ENCODE data around the gene GARNL3. TPM values are rescaled to one million over a fixed set of nuclear protein-coding genes. Genes with fewer than 3 reads are reported as not detected.

The GARNL3 gene
- total RNA-seq, 1 experiment from 2014 or later: 11.5 TPM

DNA sequence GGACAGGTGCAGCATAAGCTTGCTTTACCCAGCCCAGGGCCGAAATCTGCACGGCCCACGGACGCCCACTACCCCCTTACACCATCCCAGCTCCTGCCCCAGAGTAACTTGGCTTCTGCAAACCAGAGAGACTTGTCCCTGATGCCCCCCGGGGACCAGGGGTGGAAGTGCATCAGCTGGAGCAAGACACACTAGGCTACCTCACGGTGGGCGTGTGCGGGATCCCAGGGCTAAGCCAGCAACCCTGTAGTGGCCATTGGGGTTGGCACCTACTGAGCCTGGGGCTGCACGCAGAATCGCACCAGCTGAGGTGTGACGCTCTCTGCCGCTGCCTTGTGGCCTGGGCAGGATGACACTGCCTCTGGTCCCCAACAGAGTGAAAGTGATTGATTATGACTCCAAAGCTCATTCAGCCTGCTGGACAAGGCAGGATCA is 153.5 kb downstream of the GARNL3 start:
- intact Hi-C loops (cut with micrococcal nuclease; ENCODE audit: unreplicated experiment) (no loop called here), in situ Hi-C loops (cut with HindIII; ENCODE audit: low pct_unique_long_range_greater_than_20kb, low sequenced_read_pairs) (no loop called here)
- no TSS peak for BruUV-seq (replicated peaks)
- ChIA-PET POLR2A (no interaction called here), CTCF (no interaction called here)
- Histone ChIP-seq H3K27me3 (ENCODE audit: control insufficient read depth, insufficient read depth, low read length) (no peaks in the 10 kb centered on the region), H3K27ac (ENCODE audit: low read length) (no peak overlapping the region), H3K9me3 (ENCODE audit: control insufficient read depth, insufficient read depth, low read depth, low read length) (no peaks in the 10 kb centered on the region), H3K4me1 (ENCODE audit: control insufficient read depth, insufficient read depth, low read length) (peaks cover 14% of the 10 kb centered on the region), H3K4me3 (ENCODE audit: low read depth in 2 of 2, low read length in 2 of 2) (no peak overlapping the region), H3K36me3 (ENCODE audit: control insufficient read depth, insufficient read depth, low read length) (no peaks in the 10 kb centered on the region)
- ATAC-seq (peak; percentile 56), DNase-seq (ENCODE audit: low read depth, low spot score) (no peak)
- TF ChIP-seq CTCF (IDR thresholded peaks at IDR 0.05): no peak; the same call in 1 of the 2 replicates
- TF ChIP-seq POLR2AphosphoS5 (IDR thresholded peaks at IDR 0.05; ENCODE audit: low read depth, low read length): no peak
- TF ChIP-seq, protein P1, sequence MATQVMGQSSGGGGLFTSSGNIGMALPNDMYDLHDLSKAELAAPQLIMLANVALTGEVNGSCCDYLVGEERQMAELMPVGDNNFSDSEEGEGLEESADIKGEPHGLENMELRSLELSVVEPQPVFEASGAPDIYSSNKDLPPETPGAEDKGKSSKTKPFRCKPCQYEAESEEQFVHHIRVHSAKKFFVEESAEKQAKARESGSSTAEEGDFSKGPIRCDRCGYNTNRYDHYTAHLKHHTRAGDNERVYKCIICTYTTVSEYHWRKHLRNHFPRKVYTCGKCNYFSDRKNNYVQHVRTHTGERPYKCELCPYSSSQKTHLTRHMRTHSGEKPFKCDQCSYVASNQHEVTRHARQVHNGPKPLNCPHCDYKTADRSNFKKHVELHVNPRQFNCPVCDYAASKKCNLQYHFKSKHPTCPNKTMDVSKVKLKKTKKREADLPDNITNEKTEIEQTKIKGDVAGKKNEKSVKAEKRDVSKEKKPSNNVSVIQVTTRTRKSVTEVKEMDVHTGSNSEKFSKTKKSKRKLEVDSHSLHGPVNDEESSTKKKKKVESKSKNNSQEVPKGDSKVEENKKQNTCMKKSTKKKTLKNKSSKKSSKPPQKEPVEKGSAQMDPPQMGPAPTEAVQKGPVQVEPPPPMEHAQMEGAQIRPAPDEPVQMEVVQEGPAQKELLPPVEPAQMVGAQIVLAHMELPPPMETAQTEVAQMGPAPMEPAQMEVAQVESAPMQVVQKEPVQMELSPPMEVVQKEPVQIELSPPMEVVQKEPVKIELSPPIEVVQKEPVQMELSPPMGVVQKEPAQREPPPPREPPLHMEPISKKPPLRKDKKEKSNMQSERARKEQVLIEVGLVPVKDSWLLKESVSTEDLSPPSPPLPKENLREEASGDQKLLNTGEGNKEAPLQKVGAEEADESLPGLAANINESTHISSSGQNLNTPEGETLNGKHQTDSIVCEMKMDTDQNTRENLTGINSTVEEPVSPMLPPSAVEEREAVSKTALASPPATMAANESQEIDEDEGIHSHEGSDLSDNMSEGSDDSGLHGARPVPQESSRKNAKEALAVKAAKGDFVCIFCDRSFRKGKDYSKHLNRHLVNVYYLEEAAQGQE (IDR thresholded peaks at IDR 0.05; ENCODE audit: insufficient read depth in 1 of 2, low read depth in 2 of 2, low read length in 1 of 2): no peak
- TF ChIP-seq SIN3A (IDR thresholded peaks at IDR 0.05; ENCODE audit: borderline replicate concordance, insufficient read depth, low read depth, low read length): no peak
- no peak for TF ChIP-seq TCF7L2 (IDR thresholded peaks at IDR 0.05; ENCODE audit: low read depth, low read length)

GRCh38 chr9:127419348-127419747 is 154.8 kb downstream of the GARNL3 start:
- Histone ChIP-seq H3K27ac (ENCODE audit: low read length) (no peak overlapping the region), H3K4me3 (ENCODE audit: low read depth in 2 of 2, low read length in 2 of 2) (no peak overlapping the region), H3K27me3 (ENCODE audit: control insufficient read depth, insufficient read depth, low read length) (no peaks in the 10 kb centered on the region), H3K4me1 (ENCODE audit: control insufficient read depth, insufficient read depth, low read length) (peaks cover 14% of the 10 kb centered on the region), H3K9me3 (ENCODE audit: control insufficient read depth, insufficient read depth, low read depth, low read length) (no peaks in the 10 kb centered on the region), H3K36me3 (ENCODE audit: control insufficient read depth, insufficient read depth, low read length) (no peaks in the 10 kb centered on the region; the same call in 1 of the 2 replicates)
- POLR2A ChIA-PET: no interaction called here
- intact Hi-C loops (cut with micrococcal nuclease; ENCODE audit: unreplicated experiment): no loop called here
- in situ Hi-C loops (cut with HindIII; ENCODE audit: low pct_unique_long_range_greater_than_20kb, low sequenced_read_pairs): no loop called here
- BruUV-seq (replicated peaks): no TSS peak
- TF ChIP-seq TCF7L2 (IDR thresholded peaks at IDR 0.05; ENCODE audit: low read depth, low read length) (no peak), CTCF (IDR thresholded peaks at IDR 0.05) (no peak), POLR2AphosphoS5 (IDR thresholded peaks at IDR 0.05; ENCODE audit: low read depth, low read length) (no peak), SIN3A (IDR thresholded peaks at IDR 0.05; ENCODE audit: borderline replicate concordance, insufficient read depth, low read depth, low read length) (no peak)
- TF ChIP-seq, protein P1 (IDR thresholded peaks at IDR 0.05; ENCODE audit: insufficient read depth in 1 of 2, low read depth in 2 of 2, low read length in 1 of 2): no peak
- CTCF ChIA-PET: no interaction called here
- no peak for DNase-seq (ENCODE audit: low read depth, low spot score)
- ATAC-seq: no peak
